Measurements from ENCODE around the gene NOX3.

The NOX3 gene

GRCh38 chr6:155354167-155354566 lies 101.5 kb downstream of the NOX3 start:
- Histone ChIP-seq H3K9ac (ENCODE audit: low read depth in 1 of 2, low read length in 2 of 2) (no peak overlapping the region), H3K36me3 (ENCODE audit: control insufficient read depth in 1 of 2, insufficient read depth in 2 of 2, low read length in 2 of 2) (no peaks in the 10 kb centered on the region), H3K4me3 (ENCODE audit: low read depth in 1 of 2, low read length in 2 of 2) (no peak overlapping the region), H3K27me3 (ENCODE audit: control insufficient read depth in 1 of 2, insufficient read depth in 2 of 2, low read length in 2 of 2) (no peaks in the 10 kb centered on the region), H3K4me1 (ENCODE audit: control insufficient read depth in 1 of 2, insufficient read depth in 2 of 2, low read length in 2 of 2) (no peaks in the 10 kb centered on the region), H3K27ac (ENCODE audit: low read depth, low read length) (no peak overlapping the region), H3K9me3 (ENCODE audit: control insufficient read depth in 1 of 2, low read length in 2 of 2) (peaks cover 6 to 11% of the 10 kb centered on the region in 2 donors)

DNA sequence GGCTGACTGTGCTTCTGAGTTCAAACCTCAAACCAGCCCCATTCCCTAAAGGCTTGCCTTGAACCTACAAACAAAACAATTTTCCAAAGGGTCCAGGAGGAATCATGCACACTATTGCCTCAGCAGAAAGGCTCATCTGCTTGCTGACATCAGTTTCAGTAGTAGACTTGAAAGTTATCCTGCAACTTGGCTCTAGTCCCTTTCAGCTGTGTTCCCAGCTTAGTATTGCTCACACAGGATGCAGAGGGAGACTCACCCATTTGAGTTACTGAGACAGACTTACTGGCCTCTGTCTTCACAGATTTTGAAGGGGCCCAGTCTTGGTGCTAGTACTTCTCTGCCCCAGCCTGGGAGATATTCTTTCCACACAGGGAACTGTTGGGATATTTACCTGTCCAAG lies 102.8 kb downstream of the NOX3 start:
- Histone ChIP-seq H3K4me1 (ENCODE audit: control insufficient read depth in 1 of 2, insufficient read depth in 2 of 2, low read length in 2 of 2) (no peaks in the 10 kb centered on the region), H3K4me3 (ENCODE audit: low read depth in 1 of 2, low read length in 2 of 2) (no peak overlapping the region), H3K36me3 (ENCODE audit: control insufficient read depth in 1 of 2, insufficient read depth in 2 of 2, low read length in 2 of 2) (no peaks in the 10 kb centered on the region), H3K9me3 (ENCODE audit: control insufficient read depth in 1 of 2, low read length in 2 of 2) (peaks cover 6 to 11% of the 10 kb centered on the region in 2 donors), H3K27me3 (ENCODE audit: control insufficient read depth in 1 of 2, insufficient read depth in 2 of 2, low read length in 2 of 2) (no peaks in the 10 kb centered on the region), H3K9ac (ENCODE audit: low read depth in 1 of 2, low read length in 2 of 2) (no peak overlapping the region), H3K27ac (ENCODE audit: low read depth, low read length) (no peak overlapping the region)

DNA sequence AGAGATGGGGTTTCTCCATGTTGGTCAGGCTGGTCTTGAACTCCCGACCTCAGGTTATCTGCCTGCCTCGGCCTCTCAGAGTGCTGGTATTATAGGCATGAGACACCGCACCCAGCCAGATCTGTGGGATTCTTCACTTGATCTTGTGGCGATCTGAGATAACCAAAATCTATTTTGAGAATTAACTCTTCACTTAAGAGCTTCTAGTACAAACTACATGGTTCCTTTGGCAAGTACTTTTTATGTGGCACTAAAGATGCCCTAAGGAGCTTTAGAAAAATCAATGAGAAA lies 103.6 kb downstream of the NOX3 start:
- peaks cover 6 to 14% of the 10 kb centered on the region in 2 donors for H3K9me3 ChIP-seq (ENCODE audit: control insufficient read depth in 1 of 2, low read length in 2 of 2)
- no peak overlapping the region for H3K4me3 ChIP-seq (ENCODE audit: low read depth in 1 of 2, low read length in 2 of 2)
- no peaks in the 10 kb centered on the region for H3K36me3 ChIP-seq (ENCODE audit: control insufficient read depth in 1 of 2, insufficient read depth in 2 of 2, low read length in 2 of 2)
- H3K27ac ChIP-seq (ENCODE audit: low read depth, low read length) = no peak overlapping the region
- H3K27me3 ChIP-seq (ENCODE audit: control insufficient read depth in 1 of 2, insufficient read depth in 2 of 2, low read length in 2 of 2) = no peaks in the 10 kb centered on the region
- H3K9ac ChIP-seq (ENCODE audit: low read depth in 1 of 2, low read length in 2 of 2) = no peak overlapping the region
- no peaks in the 10 kb centered on the region for H3K4me1 ChIP-seq (ENCODE audit: control insufficient read depth in 1 of 2, insufficient read depth in 2 of 2, low read length in 2 of 2)

- no peaks in the 10 kb centered on the region for H3K4me1 ChIP-seq (ENCODE audit: control insufficient read depth in 1 of 2, insufficient read depth in 2 of 2, low read length in 2 of 2)
- peaks cover 6 to 15% of the 10 kb centered on the region in 2 donors for H3K9me3 ChIP-seq (ENCODE audit: control insufficient read depth in 1 of 2, low read length in 2 of 2)
- H3K27ac ChIP-seq (ENCODE audit: low read depth, low read length) = no peak overlapping the region
These were observed 104.1 kb downstream of the NOX3 start for GRCh38 chr6:155351273-155352129.

DNA sequence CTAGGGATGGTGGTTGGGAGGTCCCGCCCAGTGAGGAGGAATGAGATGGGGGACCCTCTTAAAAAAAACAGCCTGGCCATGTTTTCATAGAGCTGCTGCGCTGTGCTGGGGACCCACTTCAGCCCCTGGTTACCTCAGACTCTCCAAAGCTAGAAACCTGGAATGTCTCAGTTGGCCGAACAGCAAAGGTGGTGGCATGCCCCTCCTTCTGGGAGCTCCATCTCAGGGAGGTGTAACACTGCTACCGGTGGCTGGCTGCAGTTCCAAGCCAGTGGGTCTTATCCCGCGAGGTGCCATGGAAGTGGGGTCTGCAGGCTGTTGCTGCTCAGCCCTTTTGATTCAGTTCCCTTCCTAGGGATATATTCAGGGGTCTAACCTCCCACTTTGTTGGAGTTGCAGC lies 105.7 kb downstream of the NOX3 start:
- Histone ChIP-seq H3K4me3 (ENCODE audit: low read depth in 1 of 2, low read length in 2 of 2) (no peak overlapping the region), H3K9ac (ENCODE audit: low read depth in 1 of 2, low read length in 2 of 2) (no peak overlapping the region), H3K4me1 (ENCODE audit: control insufficient read depth in 1 of 2, insufficient read depth in 2 of 2, low read length in 2 of 2) (no peaks in the 10 kb centered on the region), H3K27ac (ENCODE audit: low read depth, low read length) (no peak overlapping the region), H3K9me3 (ENCODE audit: control insufficient read depth in 1 of 2, low read length in 2 of 2) (peaks cover 6 to 18% of the 10 kb centered on the region in 2 donors), H3K36me3 (ENCODE audit: control insufficient read depth in 1 of 2, insufficient read depth in 2 of 2, low read length in 2 of 2) (no peaks in the 10 kb centered on the region), H3K27me3 (ENCODE audit: control insufficient read depth in 1 of 2, insufficient read depth in 2 of 2, low read length in 2 of 2) (no peaks in the 10 kb centered on the region)

More at GRCh38 chr6:155351273-155352129, 104.1 kb downstream of the NOX3 start:
- no peak overlapping the region for H3K9ac ChIP-seq (ENCODE audit: low read depth in 1 of 2, low read length in 2 of 2)
- no peaks in the 10 kb centered on the region for H3K27me3 ChIP-seq (ENCODE audit: control insufficient read depth in 1 of 2, insufficient read depth in 2 of 2, low read length in 2 of 2)
- no peaks in the 10 kb centered on the region for H3K36me3 ChIP-seq (ENCODE audit: control insufficient read depth in 1 of 2, insufficient read depth in 2 of 2, low read length in 2 of 2)
- no peak overlapping the region for H3K4me3 ChIP-seq (ENCODE audit: low read depth in 1 of 2, low read length in 2 of 2)

DNA sequence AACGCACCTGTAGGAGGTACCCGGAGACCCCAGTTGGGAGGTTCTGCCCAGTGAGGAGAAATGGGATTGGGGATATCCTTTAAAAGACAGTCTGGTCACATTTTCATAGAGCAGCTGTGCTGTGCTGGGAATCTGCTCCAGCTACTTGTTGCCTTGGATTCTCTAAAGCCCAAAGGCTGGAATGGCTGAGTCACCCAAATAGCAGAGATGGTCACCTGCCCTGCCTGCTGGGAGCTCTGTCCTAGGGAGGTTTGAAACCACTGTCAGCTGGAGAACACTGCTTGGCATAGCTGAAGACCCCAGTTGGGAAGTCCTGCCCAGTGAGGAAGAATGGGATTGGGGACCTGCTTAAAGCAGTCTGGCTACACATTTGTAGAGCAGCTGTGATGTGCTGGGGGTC lies 106.5 kb downstream of the NOX3 start:
- H3K36me3 ChIP-seq (ENCODE audit: control insufficient read depth in 1 of 2, insufficient read depth in 2 of 2, low read length in 2 of 2) = no peaks in the 10 kb centered on the region
- H3K27me3 ChIP-seq (ENCODE audit: control insufficient read depth in 1 of 2, insufficient read depth in 2 of 2, low read length in 2 of 2) = no peaks in the 10 kb centered on the region
- peaks cover 6 to 10% of the 10 kb centered on the region in 2 donors for H3K9me3 ChIP-seq (ENCODE audit: control insufficient read depth in 1 of 2, low read length in 2 of 2)
- H3K4me1 ChIP-seq (ENCODE audit: control insufficient read depth in 1 of 2, insufficient read depth in 2 of 2, low read length in 2 of 2) = no peaks in the 10 kb centered on the region
- no peak overlapping the region for H3K9ac ChIP-seq (ENCODE audit: low read depth in 1 of 2, low read length in 2 of 2)
- no peak overlapping the region for H3K27ac ChIP-seq (ENCODE audit: low read depth, low read length)
- H3K4me3 ChIP-seq (ENCODE audit: low read depth in 1 of 2, low read length in 2 of 2) = no peak overlapping the region

DNA sequence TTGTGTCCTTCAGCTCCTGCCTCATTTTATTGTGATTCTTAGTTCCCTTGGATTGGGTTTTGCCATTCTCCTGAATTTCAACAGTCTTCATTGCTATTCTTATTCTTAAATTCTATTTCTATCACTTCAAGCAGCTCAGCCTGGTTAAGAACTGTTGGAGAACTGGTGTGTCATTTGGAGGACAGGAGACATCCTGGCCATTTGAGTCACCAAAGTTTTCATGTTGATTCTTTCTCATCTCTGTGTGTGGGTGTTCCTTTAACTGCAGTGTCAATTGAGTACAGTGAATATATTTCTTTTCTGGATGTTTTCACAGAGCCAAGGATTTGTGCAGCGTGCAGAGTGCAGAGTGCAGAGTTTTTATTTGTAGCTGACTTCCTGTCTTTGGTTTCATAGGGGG lies 107.8 kb downstream of the NOX3 start:
- H3K4me1 ChIP-seq (ENCODE audit: control insufficient read depth in 1 of 2, insufficient read depth in 2 of 2, low read length in 2 of 2) = no peaks in the 10 kb centered on the region
- no peaks in the 10 kb centered on the region for H3K36me3 ChIP-seq (ENCODE audit: control insufficient read depth in 1 of 2, insufficient read depth in 2 of 2, low read length in 2 of 2)
- H3K9ac ChIP-seq (ENCODE audit: low read depth in 1 of 2, low read length in 2 of 2) = no peak overlapping the region
- H3K27ac ChIP-seq (ENCODE audit: low read depth, low read length) = no peak overlapping the region
- no peak overlapping the region for H3K4me3 ChIP-seq (ENCODE audit: low read depth in 1 of 2, low read length in 2 of 2)
- H3K9me3 ChIP-seq (ENCODE audit: control insufficient read depth in 1 of 2, low read length in 2 of 2) = peaks cover 0 to 7% of the 10 kb centered on the region in 2 donors
- no peaks in the 10 kb centered on the region for H3K27me3 ChIP-seq (ENCODE audit: control insufficient read depth in 1 of 2, insufficient read depth in 2 of 2, low read length in 2 of 2)

DNA sequence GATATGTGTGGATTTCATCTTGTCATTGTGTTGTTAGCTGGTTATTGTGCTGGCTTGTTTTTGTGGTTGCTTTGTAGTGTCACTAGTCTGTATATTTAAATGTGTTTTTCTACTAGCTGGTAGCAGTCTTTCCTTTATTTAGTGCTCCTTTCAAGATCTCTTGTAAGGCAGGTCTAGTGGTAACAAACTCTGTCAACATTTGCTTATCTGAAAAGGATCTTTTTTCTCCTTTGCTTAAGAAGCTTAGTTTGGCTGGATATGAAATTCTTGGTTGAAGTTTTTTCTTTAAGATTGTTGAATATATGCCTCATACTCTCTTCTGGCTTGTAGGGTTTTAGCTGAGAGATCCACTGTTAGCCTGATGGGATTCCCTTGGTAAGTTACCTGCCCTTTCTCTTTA lies 108.7 kb downstream of the NOX3 start:
- no peaks in the 10 kb centered on the region for H3K27me3 ChIP-seq (ENCODE audit: control insufficient read depth in 1 of 2, insufficient read depth in 2 of 2, low read length in 2 of 2)
- H3K36me3 ChIP-seq (ENCODE audit: control insufficient read depth in 1 of 2, insufficient read depth in 2 of 2, low read length in 2 of 2) = no peaks in the 10 kb centered on the region
- no peak overlapping the region for H3K9ac ChIP-seq (ENCODE audit: low read depth in 1 of 2, low read length in 2 of 2)
- H3K4me3 ChIP-seq (ENCODE audit: low read depth in 1 of 2, low read length in 2 of 2) = no peak overlapping the region
- peaks cover 0 to 7% of the 10 kb centered on the region in 2 donors for H3K9me3 ChIP-seq (ENCODE audit: control insufficient read depth in 1 of 2, low read length in 2 of 2)
- no peaks in the 10 kb centered on the region for H3K4me1 ChIP-seq (ENCODE audit: control insufficient read depth in 1 of 2, insufficient read depth in 2 of 2, low read length in 2 of 2)
- no peak overlapping the region for H3K27ac ChIP-seq (ENCODE audit: low read depth, low read length)

Measured in duodenal mucosa (tissue), 2 donors.